ENCODE data around the gene CDKAL1. TPM values are rescaled to one million over a fixed set of nuclear protein-coding genes. Genes with fewer than 3 reads are reported as not detected.

The CDKAL1 gene
- total and polyA plus RNA-seq, 2 donors (not counting 3 experiments of a cell fraction or from before 2014, with no cell fraction given) = 6.1 to 20.5 TPM

GRCh38 chr6:20582586-20583443 is 48.6 kb downstream of the CDKAL1 start:
- Histone ChIP-seq H3K4me1 (ENCODE audit: control insufficient read depth, extremely low read depth, insufficient read depth, low read length) (peaks cover 5% of the 10 kb centered on the region), H3K4me2 (ENCODE audit: insufficient read depth, low read length) (no peak overlapping the region), H4K20me1 (replicated peaks; ENCODE audit: control insufficient read depth, extremely low read depth, insufficient read depth, low read length) (no peaks in the 10 kb centered on the region), H3K79me2 (ENCODE audit: control insufficient read depth, insufficient read depth, low read length) (no peaks in the 10 kb centered on the region), H3K36me3 (ENCODE audit: control insufficient read depth in 2 of 2, extremely low read depth in 1 of 2, insufficient read depth in 2 of 2, low read length in 2 of 2) (no peaks in the 10 kb centered on the region), H3K9ac (replicated peaks; ENCODE audit: extremely low read depth, insufficient read depth, low read length) (no peak overlapping the region), H3K9me3 (replicated peaks; ENCODE audit: control insufficient read depth, insufficient read depth, low read length) (no peaks in the 10 kb centered on the region), H3K9me1 (replicated peaks; ENCODE audit: control insufficient read depth, extremely low read depth, insufficient read depth, low read length) (no peaks in the 10 kb centered on the region), H2AFZ (ENCODE audit: low read depth, low read length) (no peak overlapping the region), H3K27me3 (ENCODE audit: control insufficient read depth in 2 of 2, insufficient read depth in 2 of 2, low read length in 2 of 2) (no peaks in the 10 kb centered on the region), H3K4me3 (replicated peaks in 1 of 3; ENCODE audit: insufficient read depth in 1 of 3, low read depth in 1 of 3, low read length in 3 of 3) (no peak overlapping the region), H3K27ac (ENCODE audit: insufficient read depth, low read depth, low read length) (no peak overlapping the region)
- CTCF ChIA-PET = interaction anchor here (0.7 kb wide), 1 partner anchor 121 kb away, joined by 3 read pairs; no protein-coding TSS in a partner anchor
- FAIRE-seq = no peak
- TF ChIP-seq CTCF (IDR thresholded peaks at IDR 0.05; ENCODE audit: extremely low read depth in 1 of 2, insufficient read depth in 1 of 2, low read depth in 1 of 2, low read length in 2 of 2) (no peak), FOS (IDR thresholded peaks at IDR 0.05; ENCODE audit: borderline replicate concordance, insufficient read depth, low read length) (no peak), EZH2 (IDR thresholded peaks at IDR 0.05; ENCODE audit: borderline replicate concordance, low read depth, low read length, severe bottlenecking) (no peak), POLR2AphosphoS5 (IDR thresholded peaks at IDR 0.05; ENCODE audit: insufficient read depth, low read depth, low read length) (no peak), MAX (IDR thresholded peaks at IDR 0.05; ENCODE audit: insufficient read depth, insufficient read length) (no peak), POLR2A (IDR thresholded peaks at IDR 0.05; ENCODE audit: low read depth, low read length) (no peak), JUN (IDR thresholded peaks at IDR 0.05; ENCODE audit: borderline replicate concordance, insufficient read depth, insufficient read length, low read depth) (no peak), MYC (IDR thresholded peaks at IDR 0.05; ENCODE audit: low read depth, low read length) (no peak), GATA2 (IDR thresholded peaks at IDR 0.05; ENCODE audit: insufficient read depth, insufficient read length, low read depth, low read length) (no peak)
- POLR2A ChIA-PET = no interaction called here
- BruUV-seq (replicated peaks) = no TSS peak
- DNase-seq (ENCODE audit: low read depth, low spot score) = no peak
- dilution Hi-C loops (cut with MboI; ENCODE audit: extremely low pct_ligation_motif_present, low sequenced_read_pairs) (no loop called here), intact Hi-C loops (cut with micrococcal nuclease) (no loop called here)
